AG04450 (cell line): ENCODE measurements around the gene NDUFS1. TPM values are rescaled to one million over a fixed set of nuclear protein-coding genes. Genes with fewer than 3 reads are reported as not detected.

ENCODE experiments used
- CTCF ChIA-PET: fragments of 300-600, 350-600 bp; formaldehyde crosslinking; extraction: SDS; loops from one replicate; lab custom pipeline; 2022; ENCODE audit warnings: antibody characterized with exemption, inconsistent platforms; lab: Charles Lee
- POLR2A ChIA-PET: fragments of 350-600 bp; formaldehyde crosslinking; extraction: SDS; loops from one replicate; lab custom pipeline; 2021; ENCODE audit warnings: antibody characterized with exemption, inconsistent platforms; lab: Yijun Ruan, JAX
- DNase-seq: peaks from one replicate; pipeline ENCODE4 v3.0.0-alpha.2; 2011; ENCODE audit warnings: low read depth, low spot score
- H3K27ac ChIP-seq: one replicate; pipeline ENCODE4 v1.5.1; 2012; ENCODE audit warnings: low read depth, low read length, control low read depth
- H3K27me3 ChIP-seq: one replicate; pipeline ENCODE4 v1.6.0; 2012; ENCODE audit warnings: low read length; ENCODE audit not compliant: control insufficient read depth, insufficient read depth
- H3K4me3 ChIP-seq: 2 replicates; pipeline ENCODE4 v1.5.1; 2011; ENCODE audit warnings: mild to moderate bottlenecking, low read depth, low read length, control low read depth
- H3K9me3 ChIP-seq: 2 replicates; pipeline ENCODE4 v1.5.1; 2012; ENCODE audit warnings: low read length; ENCODE audit not compliant: control insufficient read depth, insufficient read depth
- polyA plus RNA-seq: library from polyadenylated mRNA; depleted of rRNA; stranded (reverse); fragments of >200 nt; gene quantifications from 2 replicates; pipeline ENCODE4 v1.2.3, GENCODE V29; 2011
- TF ChIP-seq, protein P1 (sequence below): IDR thresholded peaks from 2 replicates; pipeline ENCODE4 v1.5.1; 2011; ENCODE audit warnings: low read depth, low read length, control low read depth, inconsistent platforms

The NDUFS1 gene
- polyA plus RNA-seq, 1 experiment = 129 TPM

DNA sequence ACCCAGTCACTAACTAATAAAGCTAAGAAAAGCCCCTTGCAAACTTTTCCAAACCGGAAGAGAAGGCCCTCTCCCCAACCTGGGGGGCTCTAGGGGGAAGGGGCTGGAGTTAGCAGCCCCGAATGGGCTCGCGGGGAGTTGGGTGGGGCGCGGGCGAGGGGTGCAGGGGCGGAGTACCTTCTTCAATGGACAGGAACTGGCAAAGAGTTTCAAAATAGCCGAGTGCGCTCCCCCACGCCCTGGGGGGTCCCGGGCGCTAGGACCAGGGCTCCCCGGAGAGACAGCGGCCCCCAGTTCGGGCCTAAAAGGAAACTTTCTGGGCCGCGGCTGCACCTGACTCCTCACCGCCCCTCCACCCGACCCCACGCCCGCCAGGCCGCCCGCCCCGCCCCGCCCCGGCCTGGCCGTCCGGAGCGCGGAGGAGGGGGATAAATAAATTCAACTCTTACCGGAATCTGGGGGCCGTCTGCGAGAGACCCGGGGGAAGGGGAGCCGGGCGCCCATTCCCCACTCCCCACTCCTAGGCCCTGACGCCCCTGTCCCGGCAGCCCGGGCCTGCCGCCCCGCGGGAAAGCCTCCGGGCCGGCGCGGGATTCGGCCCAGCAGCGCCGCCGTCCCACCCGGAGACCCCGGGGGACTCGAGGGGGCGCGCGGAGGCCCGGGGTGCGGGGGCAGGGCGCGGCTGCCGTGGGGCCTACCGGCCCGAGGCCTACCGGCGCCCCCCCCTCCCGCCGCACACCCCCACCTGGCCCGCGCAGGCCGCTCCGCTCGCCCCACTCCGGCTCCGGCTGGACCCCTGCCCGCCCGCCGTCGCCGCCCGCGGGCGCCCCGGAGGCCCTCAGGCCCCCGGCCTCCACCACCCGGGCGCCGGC, 74.1 kb downstream of the NDUFS1 start:
- Histone ChIP-seq H3K27me3 (no peaks in the 10 kb centered on the region), H3K4me3 (peak overlapping the region; percentile 74), H3K27ac (peak overlapping the region; percentile 97), H3K9me3 (no peaks in the 10 kb centered on the region)
- no peak for DNase-seq
- ChIA-PET CTCF (interaction anchor here (0.6 to 1.0 kb wide), 2 partner anchors 11 to 79 kb away, joined by 3 read pairs; no protein-coding TSS in a partner anchor), POLR2A (interaction anchor here (0.6 to 1.1 kb wide), 2 partner anchors 13 to 74 kb away, joined by 4 to 10 read pairs (median 4); partner anchors contain the start of genes EEF1B2 and NDUFS1)
- TF ChIP-seq, protein P1, sequence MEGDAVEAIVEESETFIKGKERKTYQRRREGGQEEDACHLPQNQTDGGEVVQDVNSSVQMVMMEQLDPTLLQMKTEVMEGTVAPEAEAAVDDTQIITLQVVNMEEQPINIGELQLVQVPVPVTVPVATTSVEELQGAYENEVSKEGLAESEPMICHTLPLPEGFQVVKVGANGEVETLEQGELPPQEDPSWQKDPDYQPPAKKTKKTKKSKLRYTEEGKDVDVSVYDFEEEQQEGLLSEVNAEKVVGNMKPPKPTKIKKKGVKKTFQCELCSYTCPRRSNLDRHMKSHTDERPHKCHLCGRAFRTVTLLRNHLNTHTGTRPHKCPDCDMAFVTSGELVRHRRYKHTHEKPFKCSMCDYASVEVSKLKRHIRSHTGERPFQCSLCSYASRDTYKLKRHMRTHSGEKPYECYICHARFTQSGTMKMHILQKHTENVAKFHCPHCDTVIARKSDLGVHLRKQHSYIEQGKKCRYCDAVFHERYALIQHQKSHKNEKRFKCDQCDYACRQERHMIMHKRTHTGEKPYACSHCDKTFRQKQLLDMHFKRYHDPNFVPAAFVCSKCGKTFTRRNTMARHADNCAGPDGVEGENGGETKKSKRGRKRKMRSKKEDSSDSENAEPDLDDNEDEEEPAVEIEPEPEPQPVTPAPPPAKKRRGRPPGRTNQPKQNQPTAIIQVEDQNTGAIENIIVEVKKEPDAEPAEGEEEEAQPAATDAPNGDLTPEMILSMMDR = no peak

DNA sequence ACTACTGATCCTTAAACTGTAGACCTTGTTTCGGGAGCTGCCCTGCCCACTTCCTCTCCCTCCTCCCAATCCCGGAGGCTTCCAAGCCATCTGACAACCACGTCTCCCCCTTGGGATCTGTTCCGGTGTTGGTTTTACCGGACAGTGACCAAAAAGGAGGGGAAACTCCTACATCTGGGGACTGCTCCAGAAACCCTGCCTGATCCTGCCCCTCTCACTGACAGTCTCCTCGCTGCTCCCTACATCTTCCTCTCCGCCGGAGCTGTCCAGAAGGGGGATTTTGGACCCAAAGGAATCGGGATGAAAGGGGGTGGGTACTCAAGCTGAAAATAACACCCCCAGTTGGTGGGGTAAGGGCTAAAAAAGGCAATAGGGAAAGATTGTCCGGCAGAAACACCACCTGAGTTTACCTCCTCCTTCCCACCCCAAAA, 74.8 kb downstream of the NDUFS1 start:
- CTCF ChIA-PET = interaction anchor here (0.6 to 1.0 kb wide), 3 partner anchors 12 to 1420 kb away, joined by 3 read pairs; no protein-coding TSS in a partner anchor
- peak overlapping the region; percentile 74 for H3K4me3 ChIP-seq
- no peaks in the 10 kb centered on the region for H3K9me3 ChIP-seq
- TF ChIP-seq, protein P1 = no peak
- peak overlapping the region; percentile 88 for H3K27ac ChIP-seq
- no peaks in the 10 kb centered on the region for H3K27me3 ChIP-seq
- POLR2A ChIA-PET = interaction anchor here (0.6 to 1.1 kb wide), 5 partner anchors 13 to 226 kb away, joined by 4 to 10 read pairs (median 6); partner anchors contain the start of genes EEF1B2 and NDUFS1
- peak; percentile 20 for DNase-seq

DNA sequence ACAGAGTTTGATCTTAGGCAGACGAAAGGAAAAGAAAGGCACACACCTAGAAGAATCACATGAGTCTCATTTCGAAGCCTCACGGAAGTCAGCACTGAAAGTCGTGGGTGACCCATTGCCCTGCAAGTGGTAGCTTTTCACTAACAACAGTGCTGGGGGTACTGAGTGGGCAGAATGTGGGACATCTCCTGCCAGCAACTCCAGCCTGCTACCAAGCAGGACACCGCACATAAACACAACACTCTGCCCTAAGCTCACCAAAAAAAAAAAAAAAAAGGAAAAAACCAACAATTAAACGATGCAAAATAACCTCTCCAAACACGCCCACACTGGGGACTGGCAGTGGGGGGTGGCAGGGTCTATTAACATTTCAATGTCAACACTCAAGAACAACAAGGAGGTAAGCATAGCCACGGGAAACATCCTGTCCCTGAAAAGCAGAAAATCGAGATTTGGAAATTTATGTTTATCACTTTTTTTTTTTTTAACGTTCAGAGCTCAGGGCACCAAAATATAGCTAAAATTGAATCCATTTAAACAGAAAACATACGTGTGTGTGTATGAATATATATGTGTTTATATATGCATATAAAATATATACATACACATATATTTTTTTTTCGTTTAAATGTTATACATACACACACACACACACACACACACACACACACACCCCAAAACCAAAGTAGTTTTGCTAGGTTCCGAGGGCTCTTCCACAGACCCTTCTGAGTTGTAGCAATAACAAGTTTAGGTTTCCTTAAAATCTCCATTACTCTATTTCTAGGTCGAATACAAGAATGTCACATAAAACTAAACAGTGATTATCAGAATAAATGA, 75.4 kb downstream of the NDUFS1 start:
- POLR2A ChIA-PET = interaction anchor here (0.6 to 1.1 kb wide), 6 partner anchors 14 to 225 kb away, joined by 4 to 10 read pairs (median 6); partner anchors contain the start of genes EEF1B2 and NDUFS1
- CTCF ChIA-PET = interaction anchor here (0.6 to 1.0 kb wide), 4 partner anchors 12 to 1664 kb away, joined by 3 to 4 read pairs (median 3); no protein-coding TSS in a partner anchor
- no peaks in the 10 kb centered on the region for H3K27me3 ChIP-seq
- no peak for DNase-seq
- H3K4me3 ChIP-seq = peak overlapping the region; percentile 74
- H3K9me3 ChIP-seq = no peaks in the 10 kb centered on the region
- TF ChIP-seq, protein P1 = no peak
- H3K27ac ChIP-seq = peak overlapping the region; percentile 88

DNA sequence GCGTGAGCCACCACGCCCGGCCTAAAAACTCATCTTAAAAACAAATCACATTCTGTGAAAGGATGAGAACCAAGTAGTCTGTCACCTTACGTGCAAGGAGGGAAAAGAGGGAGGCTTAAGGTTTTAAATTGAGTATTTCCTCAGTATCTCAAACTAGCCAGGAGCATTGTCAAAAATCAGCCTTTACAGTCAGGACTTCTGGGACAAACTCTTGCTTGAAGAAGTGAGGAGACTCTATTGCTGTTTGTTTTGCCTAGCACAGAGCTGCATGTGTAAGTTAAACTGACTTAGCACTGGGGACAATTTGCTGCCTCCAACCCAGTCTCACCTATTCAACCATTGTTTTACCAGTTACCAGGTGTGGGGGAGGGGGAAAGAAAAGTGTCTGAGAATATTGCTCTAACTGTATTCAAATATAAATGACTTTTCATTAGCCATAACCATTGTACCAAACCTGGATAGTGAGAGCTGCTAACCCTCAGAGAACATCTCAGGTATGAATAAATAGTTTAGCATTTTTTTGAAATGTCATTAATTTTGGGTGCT, 76.9 kb downstream of the NDUFS1 start:
- no peaks in the 10 kb centered on the region for H3K27me3 ChIP-seq
- no peaks in the 10 kb centered on the region for H3K9me3 ChIP-seq
- ChIA-PET CTCF (no interaction called here), POLR2A (no interaction called here)
- no peak overlapping the region for H3K4me3 ChIP-seq
- TF ChIP-seq, protein P1 = no peak
- no peak for DNase-seq
- no peak overlapping the region for H3K27ac ChIP-seq
